H1 (cell line): ENCODE measurements around the gene SLC39A11. TPM values are rescaled to one million over a fixed set of nuclear protein-coding genes. Genes with fewer than 3 reads are reported as not detected.

Experiments
- ATF3 ChIP-seq: IDR thresholded peaks from 2 replicates; pipeline ENCODE4 v1.6.1; 2011; ENCODE audit warnings: low read depth, mild to moderate bottlenecking, low read length; ENCODE audit not compliant: insufficient read depth
- BACH1 ChIP-seq: IDR thresholded peaks from 2 replicates; pipeline ENCODE4 v1.6.1; 2012; ENCODE audit warnings: low read length, improper control_type of control experiment
- CHD7 ChIP-seq: fragments of 300-600 bp; sonication (generic); IDR thresholded peaks from 2 replicates; pipeline ENCODE4 v1.7.1; 2012; ENCODE audit warnings: low read length, moderate library complexity, mild to moderate bottlenecking, inconsistent platforms; ENCODE audit not compliant: insufficient replicate concordance
- PHF8 ChIP-seq: fragments of 200-600 bp; sonication (generic); conservative IDR thresholded peaks from 2 replicates; pipeline ENCODE4 v1.7.1; 2012; ENCODE audit warnings: low read depth, mild to moderate bottlenecking, inconsistent platforms, low read length, moderate library complexity
- POLR2AphosphoS5 ChIP-seq: IDR thresholded peaks from 2 replicates; pipeline ENCODE4 v1.6.1; 2011; ENCODE audit warnings: low read depth, low read length
- SIRT6 ChIP-seq: IDR thresholded peaks from one replicate; pipeline ENCODE4 v1.7.1; 2012; ENCODE audit warnings: low read length, inconsistent platforms
- SIX5 ChIP-seq: IDR thresholded peaks from 2 replicates; pipeline ENCODE4 v1.6.1; 2011; ENCODE audit warnings: mild to moderate bottlenecking, low read depth, low read length
- SUZ12 ChIP-seq: fragments of 200-600 bp; sonication (generic); IDR thresholded peaks from 2 replicates; pipeline ENCODE4 v1.6.1; 2012; ENCODE audit warnings: mild to moderate bottlenecking, inconsistent platforms, low read length, moderate library complexity, mixed read lengths
- TAF7 ChIP-seq: optimal IDR thresholded peaks from 2 replicates; pipeline ENCODE3; 2011; ENCODE audit warnings: low read depth, mild to moderate bottlenecking, inconsistent platforms, low read length, moderate library complexity, borderline replicate concordance
- polyA plus RNA-seq, 7 experiments: library from polyadenylated mRNA; depleted of rRNA in 3 of 7; stranded (reverse) in 5 of 7; unstranded in 2 of 7; fragments of >200 nt in 5 of 7; fragments of 200-250 nt in 2 of 7; gene quantifications; 1 replicate in 5 of 7; 2 replicates in 1 of 7; 4 replicates in 1 of 7; pipeline versions ENCODE4 v1.2.1 to v1.2.3, GENCODE V29; 2011 to 2013; ENCODE audit warnings: missing spikeins in 2 of 7, mixed read lengths in 2 of 7
- total RNA-seq: library from RNA; stranded (reverse); fragmentation: NEBNext Ultra II Directional; extraction: Animal tissue kit (Norgen Biotek cat#: 25700); gene quantifications from 2 replicates; pipeline ENCODE4 v1.2.1, GENCODE V29; 2021
- TF ChIP-seq, protein P1 (sequence below): IDR thresholded peaks from 2 replicates; pipeline ENCODE4 v1.6.1; 2011; ENCODE audit warnings: low read length, improper control_type of control experiment

Gene SLC39A11
- total and polyA plus RNA-seq, 2 of the 8 experiments (the other 6 are each of a cell fraction or from before 2014, with no cell fraction given): 12.2 to 19.6 TPM

GRCh38 chr17:73042225-73042624 lies 50.3 kb downstream of the SLC39A11 start (continued):
- TF ChIP-seq CHD7 (no peak), PHF8 (no peak), TAF7 (no peak), SIRT6 (no peak), BACH1 (no peak), POLR2AphosphoS5 (no peak), SUZ12 (no peak), ATF3 (no peak), SIX5 (no peak)
- TF ChIP-seq, protein P1, sequence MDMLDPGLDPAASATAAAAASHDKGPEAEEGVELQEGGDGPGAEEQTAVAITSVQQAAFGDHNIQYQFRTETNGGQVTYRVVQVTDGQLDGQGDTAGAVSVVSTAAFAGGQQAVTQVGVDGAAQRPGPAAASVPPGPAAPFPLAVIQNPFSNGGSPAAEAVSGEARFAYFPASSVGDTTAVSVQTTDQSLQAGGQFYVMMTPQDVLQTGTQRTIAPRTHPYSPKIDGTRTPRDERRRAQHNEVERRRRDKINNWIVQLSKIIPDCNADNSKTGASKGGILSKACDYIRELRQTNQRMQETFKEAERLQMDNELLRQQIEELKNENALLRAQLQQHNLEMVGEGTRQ: no peak
